HG03066 (cell line): Measurements from ENCODE around the gene TMEM45A.
"Not testable (repeated sequence)": the region's sequence is repeated elsewhere in the genome, so short reads cannot be mapped to it uniquely, and the experiment has no call there.

Source experiments
- ATAC-seq: cut with Tn5 transposase; IDR thresholded peaks from one replicate; pipeline ENCODE4 v1.9.1; 2021; ENCODE audit warnings: low read depth; ENCODE audit not compliant: unreplicated experiment

The TMEM45A gene, protein sequence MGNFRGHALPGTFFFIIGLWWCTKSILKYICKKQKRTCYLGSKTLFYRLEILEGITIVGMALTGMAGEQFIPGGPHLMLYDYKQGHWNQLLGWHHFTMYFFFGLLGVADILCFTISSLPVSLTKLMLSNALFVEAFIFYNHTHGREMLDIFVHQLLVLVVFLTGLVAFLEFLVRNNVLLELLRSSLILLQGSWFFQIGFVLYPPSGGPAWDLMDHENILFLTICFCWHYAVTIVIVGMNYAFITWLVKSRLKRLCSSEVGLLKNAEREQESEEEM

DNA sequence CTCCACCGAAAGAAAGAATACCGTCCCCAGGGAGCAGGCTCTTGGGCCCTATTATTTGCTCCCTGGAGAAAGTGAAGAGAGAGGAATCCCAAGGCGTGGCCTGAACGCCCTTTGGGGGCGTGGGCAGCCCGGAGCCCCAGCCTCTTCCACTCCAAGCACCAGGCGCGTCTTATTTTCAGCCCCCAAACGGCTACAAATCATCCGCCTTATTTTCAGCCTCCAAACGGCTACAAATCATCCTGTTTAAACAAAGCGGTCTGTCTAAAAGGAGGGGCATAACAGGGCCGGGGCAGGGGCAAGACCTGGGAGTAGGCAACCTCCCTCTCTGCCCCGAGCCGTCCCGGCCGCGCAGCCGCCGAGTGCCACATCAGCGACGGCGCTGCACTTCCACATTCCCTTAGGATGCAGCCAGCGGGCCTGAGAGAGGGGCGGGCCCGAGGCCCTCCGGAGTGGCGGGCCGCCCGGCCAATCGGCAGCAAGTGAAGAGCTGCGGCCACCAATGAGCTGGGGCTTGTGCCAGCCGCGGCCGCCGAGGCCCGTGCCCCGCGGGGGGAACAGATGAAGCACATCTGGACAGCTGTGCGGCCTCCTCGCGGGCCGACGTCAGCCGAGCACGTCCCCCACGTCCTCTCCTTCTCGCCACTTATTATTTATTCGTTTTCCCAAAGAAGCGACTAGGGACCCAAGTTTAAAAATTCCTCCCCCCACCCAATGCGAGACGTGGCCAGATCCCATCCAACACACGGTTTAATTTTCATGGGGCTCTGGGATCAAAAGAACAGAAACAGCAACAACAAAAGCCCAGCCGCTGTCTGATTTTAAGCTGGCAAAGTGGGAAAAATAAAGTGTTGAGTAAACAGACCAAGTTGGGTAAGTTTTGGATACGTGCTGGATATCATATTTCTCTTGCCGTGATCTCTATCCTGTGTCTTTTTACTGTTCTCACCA, at the start of gene TMEM45A:
TMEM45A (plus strand) TSS at position 561 of the 948 bp plus-strand sequence. CDS start 62,593 bp downstream, outside the sequence.
- peak; percentile 96 for ATAC-seq

DNA sequence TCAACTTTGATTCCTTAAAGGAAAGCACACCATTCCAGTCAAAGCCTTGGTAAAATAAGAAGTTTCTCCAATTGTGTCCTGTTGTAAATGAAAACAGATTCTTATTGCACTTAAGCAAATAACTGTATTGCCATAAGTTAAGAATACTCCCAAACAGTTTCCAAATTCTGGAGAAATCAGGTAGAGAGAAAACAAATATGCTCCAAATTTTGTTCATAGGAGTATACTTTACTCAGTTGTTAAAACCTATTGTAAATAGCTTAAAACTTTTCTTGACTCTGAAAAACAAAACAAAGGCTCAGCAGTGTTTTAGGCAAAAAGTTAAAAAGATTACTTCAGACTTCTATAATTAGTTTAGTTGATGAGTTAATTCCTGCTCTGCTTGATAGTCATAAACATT, 48.7 kb upstream of the TMEM45A start:
- ATAC-seq = no peak

DNA sequence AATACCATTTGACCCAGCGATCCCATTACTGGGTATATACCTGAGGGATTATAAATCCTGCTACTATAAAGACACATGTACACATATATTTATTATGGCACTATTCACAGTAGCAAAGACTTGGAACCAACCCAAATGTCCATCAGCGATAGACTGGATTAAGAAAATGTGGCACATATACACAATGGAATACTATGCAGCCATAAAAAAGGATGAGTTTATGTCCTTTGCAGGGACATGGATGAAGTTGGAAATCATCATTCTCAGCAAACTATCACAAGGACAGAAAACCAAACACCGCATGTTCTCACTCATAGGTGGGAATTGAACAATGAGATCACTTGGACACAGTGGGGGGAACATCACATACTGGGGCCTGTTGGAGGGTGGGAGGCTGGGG, 45.4 kb upstream of the TMEM45A start:
- not testable (repeated sequence) for ATAC-seq

DNA sequence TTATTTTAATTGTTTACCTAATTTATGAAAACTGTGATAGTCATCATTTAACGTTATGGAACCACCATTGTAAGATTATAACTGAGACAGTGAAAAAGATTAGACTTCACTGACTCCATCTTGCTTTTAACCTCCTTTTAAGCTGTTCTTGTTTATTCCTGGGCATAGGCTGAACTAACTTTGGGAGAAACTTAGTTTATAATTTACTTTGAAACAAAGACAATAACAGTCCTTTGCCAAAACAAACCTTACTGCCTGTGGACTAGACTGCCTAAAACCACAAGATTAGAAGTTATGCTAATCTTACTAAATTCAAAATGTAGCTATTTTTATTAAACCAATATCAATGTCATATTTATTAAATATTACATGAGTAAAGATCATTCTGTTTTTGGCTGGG, 44.3 kb upstream of the TMEM45A start:
- no peak for ATAC-seq

DNA sequence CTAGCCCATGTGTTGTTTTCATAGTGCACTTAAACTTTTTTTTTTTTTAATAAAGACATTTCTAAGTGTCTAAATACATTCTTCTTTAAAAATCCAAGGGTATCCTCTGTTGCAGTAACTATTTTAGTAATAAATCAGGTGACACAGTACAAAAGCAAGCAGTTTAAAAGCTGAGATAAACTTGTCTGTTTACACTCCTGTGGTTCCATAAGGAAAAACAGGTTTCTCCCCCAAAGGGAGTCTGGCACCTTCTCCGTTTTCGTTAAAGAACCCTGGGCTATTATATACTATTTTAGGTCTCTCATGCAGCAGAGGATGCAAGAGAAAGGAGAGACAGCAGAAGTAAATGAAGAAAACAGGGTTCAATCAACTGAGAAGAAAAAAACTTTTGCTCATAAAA, 43.2 kb upstream of the TMEM45A start:
- no peak for ATAC-seq

DNA sequence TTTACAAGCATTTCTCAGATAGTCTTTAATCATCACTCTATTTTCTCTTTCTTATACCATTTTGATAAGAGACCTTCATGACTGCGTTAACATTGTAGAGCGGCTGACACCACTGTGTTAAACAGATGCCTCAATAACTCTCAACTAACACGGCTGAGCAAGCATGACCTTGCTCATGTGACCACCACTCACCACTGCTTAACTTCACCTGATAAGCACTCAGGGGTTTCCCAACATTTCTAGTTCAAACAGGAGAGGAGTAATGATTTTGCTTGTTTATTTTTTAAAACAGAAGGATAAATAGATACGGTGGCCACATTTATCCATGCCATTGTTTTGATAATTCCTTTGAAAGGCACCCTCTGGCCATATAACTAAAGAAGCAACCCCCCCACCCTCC, 37.7 kb upstream of the TMEM45A start:
- no peak for ATAC-seq

DNA sequence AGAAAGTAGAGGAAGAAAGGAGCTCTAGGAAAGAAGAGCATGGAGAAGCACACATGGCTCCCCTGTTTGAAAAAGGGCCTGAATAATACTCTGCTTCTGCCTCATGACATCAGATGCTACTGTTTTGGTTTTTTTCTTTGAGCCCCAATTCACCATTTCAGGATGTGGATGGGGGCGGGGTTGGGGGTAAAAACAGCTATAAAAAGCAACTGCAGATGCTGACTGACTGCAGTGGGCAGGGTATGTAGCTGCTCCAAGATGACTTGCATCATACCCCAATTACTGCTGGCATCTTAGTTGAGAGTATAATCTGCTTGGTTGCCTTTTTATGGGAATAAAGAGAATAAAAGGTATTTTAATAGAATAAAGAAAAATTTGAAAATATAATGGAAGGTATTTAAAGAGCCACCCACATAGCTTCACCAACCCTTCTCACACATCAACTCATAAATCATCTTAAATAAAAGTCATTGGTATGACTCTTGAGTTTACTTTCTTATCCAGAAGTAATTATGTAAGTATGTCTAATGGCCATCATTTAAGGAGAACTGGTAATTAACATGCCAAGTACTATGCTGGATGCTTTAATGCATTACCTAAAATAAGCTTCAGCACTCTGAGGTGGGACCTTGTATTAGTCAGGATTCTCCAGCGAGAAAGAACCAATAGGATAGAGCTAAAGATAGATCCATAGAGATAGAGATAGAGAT, 36.4 kb upstream of the TMEM45A start:
- ATAC-seq = no peak

DNA sequence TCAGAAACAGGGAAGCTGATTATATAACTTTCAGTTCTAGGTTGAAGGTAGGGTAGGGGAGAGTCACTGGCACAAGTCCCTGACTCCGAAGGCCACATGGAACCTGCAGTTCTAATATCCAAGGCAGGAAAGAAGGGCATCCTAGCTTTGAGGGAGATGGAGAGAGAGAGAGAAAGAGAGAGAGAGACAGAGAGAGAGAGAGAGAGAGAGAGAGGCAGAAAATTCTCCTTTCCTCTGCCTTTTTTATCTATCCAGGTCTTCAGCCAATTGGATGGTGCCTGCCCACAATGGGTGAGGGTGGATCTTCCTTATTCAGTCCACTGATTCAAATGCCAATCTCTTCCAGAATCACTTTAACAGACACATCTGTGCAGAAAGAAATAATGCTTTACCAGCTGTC, 35.7 kb upstream of the TMEM45A start:
- no peak for ATAC-seq

DNA sequence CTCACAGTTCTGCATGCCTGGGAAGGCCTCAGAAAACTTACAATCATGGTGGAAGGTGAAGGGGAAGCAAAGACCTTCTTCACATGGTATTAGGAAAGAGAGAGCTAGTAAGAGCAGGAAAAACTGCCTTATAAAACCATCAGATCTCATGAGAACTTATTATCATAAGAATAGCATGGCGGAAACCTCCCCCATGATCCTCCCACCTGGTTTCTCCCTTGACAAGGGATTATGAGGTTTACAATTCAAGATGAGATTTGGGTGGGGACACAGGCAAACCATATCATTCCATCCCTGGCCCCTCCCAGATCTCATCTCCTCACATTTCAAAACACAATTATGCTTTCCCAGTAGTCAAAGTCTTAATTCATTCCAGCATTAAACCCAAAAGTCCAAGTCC, 34.6 kb upstream of the TMEM45A start:
- no peak for ATAC-seq

DNA sequence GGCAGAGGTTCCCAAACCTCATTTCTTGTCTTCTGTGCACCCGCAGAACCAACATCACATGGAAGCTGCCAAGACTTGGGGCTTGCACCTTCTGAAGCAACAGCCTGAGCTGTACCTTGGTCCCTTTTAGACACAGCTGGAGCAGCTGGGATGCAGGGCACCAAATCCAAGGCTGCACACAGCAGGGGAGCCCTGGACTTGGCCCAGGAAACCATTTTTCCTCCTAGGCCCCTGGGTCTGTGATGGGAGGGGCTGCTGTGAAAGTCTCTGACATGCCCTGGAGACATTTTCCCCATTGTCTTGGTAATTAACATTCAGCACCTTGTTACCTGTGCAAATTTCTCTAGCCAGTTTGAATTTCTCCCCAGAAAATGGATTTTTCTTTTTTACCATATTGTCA, 33.6 kb upstream of the TMEM45A start:
- no peak for ATAC-seq

DNA sequence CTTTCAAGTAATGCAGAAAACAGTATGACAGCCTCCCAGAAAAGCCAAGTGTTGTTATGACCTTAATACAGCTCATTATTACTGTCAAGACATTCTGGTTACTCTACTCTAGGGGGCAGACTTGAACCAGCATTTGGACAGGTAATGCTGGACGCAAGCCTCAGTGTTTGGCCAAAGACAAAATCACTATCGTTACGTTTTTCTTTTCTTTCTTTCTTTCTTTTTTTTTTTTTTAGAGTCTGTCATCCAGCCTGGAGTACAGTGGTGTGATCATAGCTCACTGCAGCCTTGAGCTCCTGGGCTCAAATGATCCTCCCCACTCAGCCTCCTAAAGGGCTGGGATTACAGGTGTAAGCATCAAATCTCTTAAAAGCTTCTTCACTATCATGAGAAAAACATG, 29.4 kb upstream of the TMEM45A start:
- peak; percentile 78 for ATAC-seq

DNA sequence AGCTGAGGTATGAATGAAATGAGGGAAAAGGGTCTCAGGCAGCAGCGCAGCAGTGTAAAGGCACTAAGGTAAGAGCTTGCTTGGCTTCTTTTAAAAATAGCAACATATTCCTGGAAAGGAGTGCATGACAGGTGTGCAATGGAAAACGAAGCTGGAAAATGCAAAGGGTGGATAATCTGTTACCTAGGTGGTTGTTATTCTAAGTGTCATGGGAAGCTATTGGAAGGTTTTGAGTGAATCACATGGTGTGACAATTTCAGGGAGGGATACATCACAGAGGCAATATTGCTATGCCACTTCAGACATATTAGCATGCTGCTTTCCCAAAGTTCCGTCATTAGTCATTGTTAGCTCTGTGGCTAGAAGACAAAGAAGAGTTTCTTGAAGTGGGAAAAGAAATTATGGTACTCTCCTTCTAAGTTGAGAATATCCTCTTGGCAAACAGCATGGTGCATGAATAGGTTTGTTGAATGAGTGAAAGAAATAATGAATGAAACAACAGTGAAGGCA, 28.7 kb upstream of the TMEM45A start:
- ATAC-seq = no peak

DNA sequence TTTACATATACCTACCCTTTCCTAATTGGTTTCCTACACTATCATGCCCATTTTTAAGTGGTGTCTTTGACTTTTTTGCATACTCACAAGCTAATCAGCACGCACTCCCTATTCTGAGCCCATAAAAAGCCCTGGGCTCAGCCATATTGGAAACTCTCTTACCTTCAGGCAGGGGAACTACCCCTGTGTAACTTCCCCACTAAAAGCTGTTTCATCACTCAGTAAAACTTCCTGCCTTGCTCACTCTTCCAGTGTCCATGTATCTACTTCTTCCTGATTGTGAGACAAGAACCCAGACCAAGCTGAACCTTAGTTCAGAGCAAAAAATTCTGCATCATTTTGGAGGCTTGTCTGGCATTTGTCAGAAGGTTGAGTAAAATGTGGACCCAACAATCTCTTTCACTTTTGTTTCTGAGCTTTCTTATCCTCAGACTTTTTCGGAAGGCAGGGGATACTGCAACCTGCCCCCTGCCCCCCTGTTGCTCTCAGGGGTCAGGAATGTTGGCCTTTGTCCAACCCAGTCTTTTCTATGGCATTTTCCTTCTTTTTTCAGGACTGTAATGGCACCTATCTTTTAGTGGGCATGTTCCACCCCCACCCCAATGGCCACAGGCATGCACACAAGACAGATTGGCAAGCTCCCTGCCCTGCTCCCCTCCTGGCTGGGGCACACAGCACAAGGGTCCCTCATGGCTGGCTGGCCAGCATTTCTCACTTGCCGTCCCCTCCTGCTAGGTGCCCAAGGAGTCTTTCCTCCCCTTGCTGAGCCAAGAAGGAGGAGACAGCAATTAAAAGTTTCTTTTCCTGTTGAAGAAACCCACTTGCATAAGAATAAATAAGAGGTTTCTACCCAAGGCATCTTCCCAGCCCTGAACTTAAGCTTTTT, 26.3 kb upstream of the TMEM45A start:
- no peak for ATAC-seq

DNA sequence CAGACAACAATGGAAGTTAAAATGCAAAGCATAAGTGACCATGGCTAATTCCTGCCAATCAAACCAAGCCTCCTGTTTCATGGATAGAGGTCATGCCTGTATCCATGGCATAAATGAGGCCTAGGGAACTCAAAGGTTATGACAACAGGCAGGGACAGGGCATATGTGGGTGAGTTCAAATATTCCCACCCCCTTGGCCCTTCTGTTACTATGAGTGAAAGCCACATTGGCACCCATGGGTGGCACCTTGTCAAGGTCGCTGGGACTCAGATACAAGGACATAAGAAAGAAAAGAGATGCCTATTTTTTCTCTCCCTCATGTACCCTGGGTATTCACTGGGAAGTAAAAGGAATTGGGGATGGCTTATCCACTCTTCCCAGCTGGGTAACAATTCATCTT, 25.3 kb upstream of the TMEM45A start:
- no peak for ATAC-seq

DNA sequence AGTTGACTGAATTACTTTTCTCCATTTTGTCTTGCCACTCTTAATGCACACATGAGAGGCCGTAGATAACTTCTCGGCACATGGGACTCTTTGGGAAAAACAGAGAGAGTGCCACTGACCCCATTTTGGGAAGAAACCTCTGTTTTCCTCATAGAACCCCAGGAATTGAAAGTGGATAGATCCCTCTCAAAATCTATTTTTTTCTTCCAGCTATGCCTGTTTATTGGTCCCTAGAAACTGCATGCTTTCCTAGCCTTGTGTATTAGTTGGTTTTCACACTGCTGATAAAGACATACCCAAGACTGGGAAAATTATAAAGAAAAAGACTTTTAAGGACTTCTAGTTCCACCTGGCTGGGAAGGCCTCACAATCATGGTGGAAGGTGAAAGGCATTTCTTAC, 23.7 kb upstream of the TMEM45A start:
- ATAC-seq = no peak

DNA sequence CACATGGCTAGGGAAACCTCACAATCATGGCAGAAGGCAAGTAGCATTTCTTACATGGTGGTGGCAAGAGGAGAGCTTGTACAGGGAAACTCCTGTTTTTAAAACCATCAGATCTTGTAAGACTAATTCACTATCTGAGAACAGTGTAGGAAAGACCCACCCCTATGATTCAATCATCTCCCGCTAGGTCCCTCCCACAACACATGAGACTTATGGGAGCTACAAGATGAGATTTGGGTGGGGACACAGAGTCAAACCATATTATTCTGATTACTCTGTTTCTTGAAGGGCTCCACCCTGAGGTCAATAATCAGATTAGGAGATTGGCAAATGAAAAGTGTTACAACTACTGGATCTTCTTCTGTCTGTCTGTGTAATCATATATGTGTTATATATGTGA, 21.5 kb upstream of the TMEM45A start:
- no peak for ATAC-seq

DNA sequence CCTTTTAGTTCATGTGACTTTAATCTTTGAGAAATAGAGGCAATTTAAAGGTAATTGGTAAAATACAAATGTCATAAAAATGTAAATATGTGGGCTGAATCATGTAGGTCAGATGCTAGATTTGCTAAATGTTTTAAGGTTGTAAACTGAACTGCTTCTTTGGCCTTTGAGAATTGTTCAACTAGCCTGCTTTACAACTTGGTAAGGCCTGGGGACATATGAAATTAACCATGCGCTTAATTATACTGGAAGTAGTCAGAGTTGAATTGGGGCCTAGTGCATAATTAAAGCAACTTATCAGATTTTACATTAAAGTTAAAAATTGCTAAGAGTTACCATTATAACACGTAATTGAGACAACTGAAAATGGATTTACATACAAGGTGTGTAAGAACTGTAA, 21.0 kb upstream of the TMEM45A start:
- no peak for ATAC-seq

DNA sequence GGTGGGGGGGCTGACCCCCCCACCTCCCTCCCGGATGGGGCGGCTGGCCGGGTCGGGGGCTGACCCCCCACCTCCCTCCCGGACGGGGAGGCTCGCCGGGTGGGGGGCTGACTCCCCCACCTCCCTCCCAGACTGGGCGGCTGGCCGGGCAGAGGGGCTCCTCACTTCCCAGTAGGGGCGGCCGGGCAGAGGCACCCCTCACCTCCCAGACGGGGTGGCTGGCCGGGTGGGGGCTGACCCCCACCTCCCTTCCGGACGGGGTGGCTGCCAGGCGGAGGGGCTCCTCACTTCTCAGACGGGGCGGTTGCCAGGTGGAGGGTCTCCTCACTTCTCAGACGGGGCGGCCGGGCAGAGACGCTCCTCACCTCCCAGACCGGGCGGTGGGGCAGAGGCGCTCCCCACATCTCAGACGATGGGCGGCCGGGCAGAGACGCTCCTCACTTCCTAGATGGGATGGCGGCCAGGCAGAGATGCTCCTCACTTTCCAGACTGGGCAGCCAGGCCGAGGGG, 14.5 kb upstream of the TMEM45A start:
- ATAC-seq = not testable (repeated sequence)

DNA sequence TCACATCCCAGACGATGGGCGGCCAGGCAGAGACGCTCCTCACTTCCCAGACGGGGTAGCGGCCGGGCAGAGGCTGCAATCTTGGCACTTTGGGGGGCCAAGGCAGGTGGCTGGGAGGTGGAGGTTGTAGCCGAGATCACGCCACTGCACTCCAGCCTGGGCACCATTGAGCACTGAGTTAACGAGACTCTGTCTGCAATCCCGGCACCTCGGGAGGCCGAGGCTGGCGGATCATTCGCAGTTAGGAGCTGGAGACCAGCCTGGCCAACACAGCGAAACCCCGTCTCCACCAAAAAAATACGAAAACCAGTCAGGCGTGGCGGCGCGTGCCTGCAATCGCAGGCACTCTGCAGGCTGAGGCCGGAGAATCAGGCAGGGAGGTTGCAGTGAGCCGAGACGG, 13.9 kb upstream of the TMEM45A start:
- ATAC-seq = not testable (repeated sequence)

DNA sequence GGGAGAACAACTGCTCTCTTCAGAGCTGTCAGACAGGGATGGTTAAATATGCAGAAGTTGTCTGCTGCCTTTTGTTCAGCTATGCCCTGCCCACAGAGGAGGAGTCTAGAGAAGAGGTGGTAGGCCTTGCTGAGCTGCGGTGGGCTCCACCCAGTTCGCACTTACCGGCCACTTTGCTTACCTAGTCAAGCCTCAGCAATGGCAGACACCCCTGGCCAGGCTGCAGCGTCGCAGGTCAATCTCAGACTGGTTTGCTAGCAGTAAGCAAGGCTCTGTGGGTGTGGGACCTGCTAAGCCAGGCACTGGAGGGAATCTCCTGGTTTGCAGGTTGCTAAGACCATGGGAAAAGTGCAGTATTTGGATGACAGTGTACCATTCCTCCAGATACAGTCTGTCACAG, 12.3 kb upstream of the TMEM45A start:
- no peak for ATAC-seq
